ENCODE measurements around the gene EPHA6.

The EPHA6 gene

GRCh38 chr3:96844204-96844514, 29.8 kb downstream of the EPHA6 start:
- no peak for DNase-seq (ENCODE audit: low read depth)
- H3K4me3 ChIP-seq (ENCODE audit: low read length) = no peak overlapping the region
- TF ChIP-seq CTCF (IDR thresholded peaks at IDR 0.05; ENCODE audit: insufficient read depth, low read depth, low read length, missing control alignments) = no peak

- no peak for DNase-seq (ENCODE audit: low read depth)
- peak; percentile 14 for TF ChIP-seq CTCF (IDR thresholded peaks at IDR 0.05; ENCODE audit: insufficient read depth, low read depth, low read length, missing control alignments)
Measured at GRCh38 chr3:96852849-96853248, 38.5 kb downstream of the EPHA6 start.

GRCh38 chr3:96860882-96861281, 46.5 kb downstream of the EPHA6 start:
- H3K4me3 ChIP-seq (ENCODE audit: low read length) = no peak overlapping the region
- no peak for TF ChIP-seq CTCF (IDR thresholded peaks at IDR 0.05; ENCODE audit: insufficient read depth, low read depth, low read length, missing control alignments)

More at GRCh38 chr3:96852849-96853248, 38.5 kb downstream of the EPHA6 start:
- H3K4me3 ChIP-seq (ENCODE audit: low read length) = no peak overlapping the region

GRCh38 chr3:96863129-96863740, 48.8 kb downstream of the EPHA6 start:
- DNase-seq (ENCODE audit: low read depth) = peak; percentile 64
- peak; percentile 89 for TF ChIP-seq CTCF (IDR thresholded peaks at IDR 0.05; ENCODE audit: insufficient read depth, low read depth, low read length, missing control alignments)
- no peak overlapping the region for H3K4me3 ChIP-seq (ENCODE audit: low read length)

More at GRCh38 chr3:96860882-96861281, 46.5 kb downstream of the EPHA6 start:
- no peak for DNase-seq (ENCODE audit: low read depth)

- TF ChIP-seq CTCF (IDR thresholded peaks at IDR 0.05; ENCODE audit: insufficient read depth, low read depth, low read length, missing control alignments) = no peak
- no peak for DNase-seq (ENCODE audit: low read depth)
- H3K4me3 ChIP-seq (ENCODE audit: low read length) = no peak overlapping the region
Measured at GRCh38 chr3:96865605-96866004, 51.2 kb downstream of the EPHA6 start.

- no peak overlapping the region for H3K4me3 ChIP-seq (ENCODE audit: low read length)
- DNase-seq (ENCODE audit: low read depth) = peak; percentile 14
- TF ChIP-seq CTCF (IDR thresholded peaks at IDR 0.05; ENCODE audit: insufficient read depth, low read depth, low read length, missing control alignments) = no peak
Measured at GRCh38 chr3:96869316-96869715, 54.9 kb downstream of the EPHA6 start.

- no peak for TF ChIP-seq CTCF (IDR thresholded peaks at IDR 0.05; ENCODE audit: insufficient read depth, low read depth, low read length, missing control alignments)
- no peak overlapping the region for H3K4me3 ChIP-seq (ENCODE audit: low read length)
- DNase-seq (ENCODE audit: low read depth) = no peak
Measured at GRCh38 chr3:96877510-96877909, 63.1 kb downstream of the EPHA6 start.
